Transverse colon (tissue), 4 donors: ENCODE measurements around the gene TECPR1.

Source experiments
- CTCF ChIP-seq, 5 experiments: fragments of 200-600 bp in 3 of 5; fragments of 450-650 bp in 2 of 5; sonication (generic) in 3 of 5; IDR thresholded peaks; 1 replicate in 2 of 5; 2 replicates in 3 of 5; pipeline ENCODE4 v1.5.1; 2016 to 2017; ENCODE audit warnings: antibody characterized with exemption in 5 of 5, inconsistent platforms in 3 of 5, mild to moderate bottlenecking in 2 of 5, moderate library complexity in 1 of 5
- POLR2A ChIP-seq: fragments of 450-650 bp; IDR thresholded peaks from one replicate; pipeline ENCODE4 v1.6.1; 2016; ENCODE audit warnings: antibody characterized with exemption, mild to moderate bottlenecking, moderate library complexity
- POLR2AphosphoS5 ChIP-seq, 3 donors: sonication (generic); formaldehyde crosslinking; IDR thresholded peaks; one replicate each; pipeline ENCODE4 v1.6.1; 2016; ENCODE audit warnings: antibody characterized with exemption in 3 of 3

GRCh38 chr7:98286701-98287485 is 34.9 kb upstream of the TECPR1 start:
- no peak for TF ChIP-seq POLR2AphosphoS5 (IDR thresholded peaks at IDR 0.05)
- no peak for TF ChIP-seq CTCF (IDR thresholded peaks at IDR 0.05)
- no peak for TF ChIP-seq POLR2A
